Measurements from ENCODE around the gene LDLRAD3. TPM values are rescaled to one million over a fixed set of nuclear protein-coding genes. Genes with fewer than 3 reads are reported as not detected.
"Not testable (repeated sequence)": the region's sequence is repeated elsewhere in the genome, so short reads cannot be mapped to it uniquely, and the experiment has no call there.

Gene LDLRAD3
- total RNA-seq, 1 donor from 2014 or later, result 28.5 TPM

DNA sequence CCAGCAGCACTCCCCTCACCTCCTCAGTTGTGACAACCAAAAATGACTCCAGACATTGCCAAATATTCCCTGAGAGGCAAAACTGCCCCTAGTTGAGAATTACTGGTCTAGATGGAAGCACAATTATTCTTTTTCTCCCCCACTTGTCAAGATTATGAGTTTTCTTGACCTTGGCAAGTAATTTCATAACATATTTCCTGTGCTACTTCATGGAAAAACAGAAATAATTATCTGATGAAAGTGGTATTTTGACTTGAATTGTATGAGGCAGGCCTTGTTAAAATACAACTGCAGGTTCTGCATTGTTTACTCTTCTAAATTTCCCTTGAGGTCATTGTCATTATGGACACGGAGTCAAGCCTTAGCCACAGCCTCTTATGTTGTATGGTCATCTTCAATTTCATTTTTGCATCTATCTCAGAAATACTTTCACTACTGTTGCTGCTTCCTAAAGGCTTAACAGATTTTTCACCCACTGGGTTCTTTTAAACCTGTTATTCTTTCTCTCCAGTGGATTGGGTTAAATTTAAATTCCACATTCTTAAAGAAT, 32.2 kb upstream of the LDLRAD3 start:
- no peaks in the 10 kb centered on the region for H3K9me3 Mint-ChIP-seq (ENCODE audit: unreplicated experiment)
- H3K4me1 Mint-ChIP-seq (ENCODE audit: unreplicated experiment), result no peaks in the 10 kb centered on the region
- H3K27me3 Mint-ChIP-seq (ENCODE audit: unreplicated experiment), result no peaks in the 10 kb centered on the region
- no peak for DNase-seq (ENCODE audit: low spot score)
- no peak overlapping the region for H3K4me3 Mint-ChIP-seq (ENCODE audit: unreplicated experiment)
- no peak for TF ChIP-seq CTCF (IDR thresholded peaks at IDR 0.05; ENCODE audit: unreplicated experiment)
- H3K27ac Mint-ChIP-seq (ENCODE audit: unreplicated experiment), result no peak overlapping the region
- H3K36me3 Mint-ChIP-seq (ENCODE audit: low read depth, unreplicated experiment), result no peaks in the 10 kb centered on the region

DNA sequence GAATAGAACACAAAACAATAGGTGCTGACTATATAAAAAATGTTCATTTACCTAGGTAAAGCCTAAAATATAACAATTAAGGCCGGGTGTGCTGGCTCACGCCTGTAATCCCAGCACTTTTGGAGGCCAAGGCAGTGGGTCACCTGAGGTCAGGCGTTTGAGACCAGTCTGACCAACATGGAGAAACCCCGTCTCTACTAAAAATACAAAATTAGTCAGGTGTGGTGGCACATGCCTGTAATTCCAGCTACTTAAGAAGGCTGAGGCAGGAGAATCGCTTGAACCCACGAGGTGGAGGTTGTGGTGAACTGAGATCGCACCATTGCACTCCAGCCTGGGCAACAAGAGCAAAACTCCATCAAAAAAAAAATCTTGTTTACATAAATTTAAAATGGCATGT, 31.4 kb upstream of the LDLRAD3 start:
- H3K4me3 Mint-ChIP-seq (ENCODE audit: unreplicated experiment); H3K9me3 Mint-ChIP-seq (ENCODE audit: unreplicated experiment); H3K27ac Mint-ChIP-seq (ENCODE audit: unreplicated experiment); H3K27me3 Mint-ChIP-seq (ENCODE audit: unreplicated experiment); H3K4me1 Mint-ChIP-seq (ENCODE audit: unreplicated experiment); H3K36me3 Mint-ChIP-seq (ENCODE audit: low read depth, unreplicated experiment); DNase-seq (ENCODE audit: low spot score): not testable (repeated sequence)

GRCh38 chr11:35912883-35913624, 30.8 kb upstream of the LDLRAD3 start:
- TF ChIP-seq CTCF (IDR thresholded peaks at IDR 0.05; ENCODE audit: unreplicated experiment), result no peak
- H3K27ac Mint-ChIP-seq (ENCODE audit: unreplicated experiment), result no peak overlapping the region
- no peaks in the 10 kb centered on the region for H3K27me3 Mint-ChIP-seq (ENCODE audit: unreplicated experiment)
- no peak overlapping the region for H3K4me3 Mint-ChIP-seq (ENCODE audit: unreplicated experiment)
- H3K9me3 Mint-ChIP-seq (ENCODE audit: unreplicated experiment), result no peaks in the 10 kb centered on the region
- H3K36me3 Mint-ChIP-seq (ENCODE audit: low read depth, unreplicated experiment), result no peaks in the 10 kb centered on the region
- DNase-seq (ENCODE audit: low spot score), result no peak
- H3K4me1 Mint-ChIP-seq (ENCODE audit: unreplicated experiment), result no peaks in the 10 kb centered on the region

DNA sequence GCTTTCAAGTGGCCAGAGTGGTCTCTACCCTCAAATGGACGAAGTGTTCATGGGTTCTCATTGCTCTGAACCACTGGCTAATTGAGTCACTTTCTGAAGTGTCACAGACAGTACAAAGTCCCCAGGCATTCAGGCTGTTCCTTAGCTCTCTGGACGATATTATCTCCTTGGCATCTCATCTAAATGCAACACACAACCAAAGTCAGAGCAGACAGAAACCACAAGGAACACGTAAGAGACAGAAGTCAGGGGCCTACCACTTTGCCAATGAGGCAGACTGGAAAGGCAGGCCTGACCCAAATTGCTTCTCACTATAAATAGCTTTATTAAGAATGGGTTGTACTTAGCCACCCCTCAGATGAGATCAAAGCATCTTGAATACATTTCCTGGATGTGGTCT, 29.0 kb upstream of the LDLRAD3 start:
- DNase-seq (ENCODE audit: low spot score), result no peak
- no peak for TF ChIP-seq CTCF (IDR thresholded peaks at IDR 0.05; ENCODE audit: unreplicated experiment)
- no peaks in the 10 kb centered on the region for H3K36me3 Mint-ChIP-seq (ENCODE audit: low read depth, unreplicated experiment)
- no peaks in the 10 kb centered on the region for H3K9me3 Mint-ChIP-seq (ENCODE audit: unreplicated experiment)
- H3K27ac Mint-ChIP-seq (ENCODE audit: unreplicated experiment), result no peak overlapping the region
- no peaks in the 10 kb centered on the region for H3K27me3 Mint-ChIP-seq (ENCODE audit: unreplicated experiment)
- H3K4me3 Mint-ChIP-seq (ENCODE audit: unreplicated experiment), result no peak overlapping the region
- H3K4me1 Mint-ChIP-seq (ENCODE audit: unreplicated experiment), result peaks cover 15% of the 10 kb centered on the region

DNA sequence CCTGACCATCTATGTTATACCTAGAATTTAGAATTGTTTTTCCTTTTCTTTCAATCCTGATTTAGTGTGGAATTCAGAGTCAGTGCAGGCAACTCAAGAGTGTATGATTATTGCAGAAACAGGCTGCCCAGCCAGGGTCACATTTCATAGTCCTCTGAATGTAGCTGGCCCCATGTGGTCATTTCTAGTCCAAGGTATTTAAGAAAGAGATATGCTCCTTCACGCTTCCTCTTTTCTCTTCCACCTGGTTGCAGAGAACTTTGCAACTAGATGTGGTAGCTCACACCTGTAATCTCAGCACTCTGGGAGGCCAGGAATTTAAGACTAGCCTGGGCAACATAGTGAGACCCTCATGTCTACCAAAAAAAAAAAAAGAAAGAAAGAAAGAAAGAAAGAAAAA, 27.6 kb upstream of the LDLRAD3 start:
- Mint-ChIP-seq H3K27me3 (ENCODE audit: unreplicated experiment) (no peaks in the 10 kb centered on the region), H3K9me3 (ENCODE audit: unreplicated experiment) (no peaks in the 10 kb centered on the region), H3K36me3 (ENCODE audit: low read depth, unreplicated experiment) (no peaks in the 10 kb centered on the region), H3K4me3 (ENCODE audit: unreplicated experiment) (no peak overlapping the region), H3K4me1 (ENCODE audit: unreplicated experiment) (peaks cover 16% of the 10 kb centered on the region), H3K27ac (ENCODE audit: unreplicated experiment) (no peak overlapping the region)
- no peak for DNase-seq (ENCODE audit: low spot score)
- TF ChIP-seq CTCF (IDR thresholded peaks at IDR 0.05; ENCODE audit: unreplicated experiment), result no peak
